GM12878 (cell line): ENCODE results near the gene CACNA2D4. TPM values are rescaled to one million over a fixed set of nuclear protein-coding genes. Genes with fewer than 3 reads are reported as not detected.
A peak's percentile ranks its signal among the peaks of the same experiment; 100 is the strongest.

Source experiments
- BACH1 ChIP-seq: fragments of 450-650 bp; IDR thresholded peaks from 2 replicates; pipeline ENCODE4 v1.6.1; 2017; ENCODE audit warnings: mild to moderate bottlenecking, borderline replicate concordance
- GATAD2B ChIP-seq: fragments of 450-650 bp; conservative IDR thresholded peaks from 2 replicates; pipeline ENCODE4 v1.6.1; 2017; ENCODE audit warnings: low read depth, mild to moderate bottlenecking, moderate library complexity
- JUND ChIP-seq: IDR thresholded peaks from 2 replicates; pipeline ENCODE4 v1.6.1; 2012; ENCODE audit warnings: low read depth, mild to moderate bottlenecking, low read length, improper control_type of control experiment, moderate library complexity
- RUNX3 ChIP-seq: IDR thresholded peaks from 2 replicates; pipeline ENCODE4 v1.6.1; 2012; ENCODE audit warnings: low read length, inconsistent platforms
- STAT3 ChIP-seq: IDR thresholded peaks from 2 replicates; pipeline ENCODE4 v1.6.1; 2011; ENCODE audit warnings: low read depth, low read length, improper control_type of control experiment
- YBX1 ChIP-seq: fragments of 450-650 bp; IDR thresholded peaks from 2 replicates; pipeline ENCODE4 v1.6.1; 2016; ENCODE audit warnings: antibody characterized with exemption
- polyA plus RNA-seq, 11 experiments: library from polyadenylated mRNA; depleted of rRNA in 4 of 11; unstranded in 6 of 11; stranded (reverse) in 5 of 11; fragments of >200 nt; fragmentation: Nextera tagmentation in 4 of 11; fragmentation: Illumina TruSeq in 1 of 11; extraction: Ambion mirVana in 4 of 11; extraction: Trizol in 1 of 11; gene quantifications; 1 replicate in 1 of 11; 2 replicates in 10 of 11; pipeline versions ENCODE4 v1.2.1 to v1.2.3, GENCODE V29; 2011 to 2016; ENCODE audit warnings: inconsistent platforms in 2 of 11, missing spikeins in 2 of 11, low read depth in 1 of 11
- total RNA-seq, 4 experiments: library from RNA; depleted of rRNA in 3 of 4; stranded (reverse); fragments of >200 nt in 3 of 4; fragmentation: Illumina TruSeq in 1 of 4; extraction: Trizol in 1 of 4; gene quantifications; 2 replicates each; pipeline versions ENCODE4 v1.2.1 to v1.2.3, GENCODE V29; 2013 to 2021
- TF ChIP-seq, protein P1 (sequence below): fragments of 450-650 bp; IDR thresholded peaks from 2 replicates; pipeline ENCODE4 v1.6.1; 2017; ENCODE audit warnings: antibody characterized with exemption, mild to moderate bottlenecking, moderate library complexity
- TF ChIP-seq, protein P2 (sequence below): fragments of 450-650 bp; formaldehyde crosslinking; IDR thresholded peaks from 2 replicates; pipeline ENCODE4 v1.4.0; 2020; ENCODE audit warnings: mild to moderate bottlenecking, moderate library complexity
- TF ChIP-seq, protein P3 (sequence below), 3 experiments: IDR thresholded peaks in 2 of 3; conservative IDR thresholded peaks in 1 of 3; 2 replicates each; pipeline ENCODE4 v1.5.1; 2011; ENCODE audit warnings: low read depth in 3 of 3, low read length in 3 of 3, mild to moderate bottlenecking in 3 of 3, control low read depth in 2 of 3, moderate library complexity in 2 of 3, inconsistent platforms in 1 of 3, mixed read lengths in 1 of 3; ENCODE audit not compliant: control insufficient read depth in 2 of 3, insufficient read depth in 1 of 3; ENCODE audit errors: extremely low read depth in 1 of 3
- TF ChIP-seq, protein P4 (sequence below): fragments of 450-650 bp; IDR thresholded peaks from 2 replicates; pipeline ENCODE4 v1.6.1; 2017; ENCODE audit warnings: mild to moderate bottlenecking, moderate library complexity
- TF ChIP-seq, protein P5 (sequence below): IDR thresholded peaks from 2 replicates; pipeline ENCODE4 v1.6.1; 2012; ENCODE audit warnings: mild to moderate bottlenecking, low read depth, low read length

Gene CACNA2D4
- total and polyA plus RNA-seq, 10 of the 15 experiments (the other 5 are each of a cell fraction or from before 2014, with no cell fraction given), result 0.03 to 1.0 (median 0.65) TPM

DNA sequence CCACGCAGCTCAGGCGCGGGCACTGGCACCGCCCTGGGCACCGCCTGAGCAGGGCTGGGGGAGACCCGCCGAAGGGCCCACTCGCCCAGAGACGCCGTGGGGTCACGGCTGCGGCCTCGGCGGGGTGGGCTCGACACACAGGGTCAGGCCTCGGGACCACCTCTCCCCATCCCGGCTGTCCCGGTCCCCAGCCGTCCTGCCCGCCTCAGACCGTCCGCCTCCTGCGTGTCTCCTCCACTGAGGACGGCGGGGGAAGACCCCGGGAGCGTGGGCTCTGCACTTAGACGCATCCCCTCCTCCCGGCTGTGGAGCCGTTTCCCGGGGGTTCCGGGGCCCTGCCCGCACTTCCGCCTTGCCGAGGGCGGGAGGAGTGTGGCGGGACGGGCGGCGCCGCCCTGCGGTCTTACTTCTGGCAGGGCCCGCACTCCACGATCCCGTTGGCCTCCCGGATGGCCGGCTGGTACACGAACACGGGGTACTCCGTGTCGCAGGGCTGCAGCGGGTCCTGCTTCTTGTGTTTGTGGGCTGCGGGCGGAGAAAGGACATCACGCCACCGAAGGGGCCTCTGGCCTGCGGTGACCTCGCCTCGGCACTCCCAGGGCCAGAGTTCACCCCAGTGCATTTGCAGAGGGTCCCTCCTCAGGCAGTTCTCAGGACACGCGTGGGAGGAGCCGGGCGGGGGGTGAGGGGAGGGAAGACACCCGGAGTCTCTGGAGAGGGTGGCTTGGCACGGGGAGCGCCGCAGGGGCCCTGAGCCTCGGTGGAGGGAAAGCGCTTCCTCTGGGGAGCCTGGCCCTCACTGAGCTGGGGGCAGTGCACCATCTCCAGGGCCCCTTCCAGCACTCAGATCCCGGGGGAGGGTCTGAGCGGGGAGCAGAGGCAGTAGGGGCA is 121.2 kb downstream of the CACNA2D4 start (continued):
- TF ChIP-seq, protein P1, sequence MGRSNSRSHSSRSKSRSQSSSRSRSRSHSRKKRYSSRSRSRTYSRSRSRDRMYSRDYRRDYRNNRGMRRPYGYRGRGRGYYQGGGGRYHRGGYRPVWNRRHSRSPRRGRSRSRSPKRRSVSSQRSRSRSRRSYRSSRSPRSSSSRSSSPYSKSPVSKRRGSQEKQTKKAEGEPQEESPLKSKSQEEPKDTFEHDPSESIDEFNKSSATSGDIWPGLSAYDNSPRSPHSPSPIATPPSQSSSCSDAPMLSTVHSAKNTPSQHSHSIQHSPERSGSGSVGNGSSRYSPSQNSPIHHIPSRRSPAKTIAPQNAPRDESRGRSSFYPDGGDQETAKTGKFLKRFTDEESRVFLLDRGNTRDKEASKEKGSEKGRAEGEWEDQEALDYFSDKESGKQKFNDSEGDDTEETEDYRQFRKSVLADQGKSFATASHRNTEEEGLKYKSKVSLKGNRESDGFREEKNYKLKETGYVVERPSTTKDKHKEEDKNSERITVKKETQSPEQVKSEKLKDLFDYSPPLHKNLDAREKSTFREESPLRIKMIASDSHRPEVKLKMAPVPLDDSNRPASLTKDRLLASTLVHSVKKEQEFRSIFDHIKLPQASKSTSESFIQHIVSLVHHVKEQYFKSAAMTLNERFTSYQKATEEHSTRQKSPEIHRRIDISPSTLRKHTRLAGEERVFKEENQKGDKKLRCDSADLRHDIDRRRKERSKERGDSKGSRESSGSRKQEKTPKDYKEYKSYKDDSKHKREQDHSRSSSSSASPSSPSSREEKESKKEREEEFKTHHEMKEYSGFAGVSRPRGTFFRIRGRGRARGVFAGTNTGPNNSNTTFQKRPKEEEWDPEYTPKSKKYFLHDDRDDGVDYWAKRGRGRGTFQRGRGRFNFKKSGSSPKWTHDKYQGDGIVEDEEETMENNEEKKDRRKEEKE, result no peak
- TF ChIP-seq, protein P2, sequence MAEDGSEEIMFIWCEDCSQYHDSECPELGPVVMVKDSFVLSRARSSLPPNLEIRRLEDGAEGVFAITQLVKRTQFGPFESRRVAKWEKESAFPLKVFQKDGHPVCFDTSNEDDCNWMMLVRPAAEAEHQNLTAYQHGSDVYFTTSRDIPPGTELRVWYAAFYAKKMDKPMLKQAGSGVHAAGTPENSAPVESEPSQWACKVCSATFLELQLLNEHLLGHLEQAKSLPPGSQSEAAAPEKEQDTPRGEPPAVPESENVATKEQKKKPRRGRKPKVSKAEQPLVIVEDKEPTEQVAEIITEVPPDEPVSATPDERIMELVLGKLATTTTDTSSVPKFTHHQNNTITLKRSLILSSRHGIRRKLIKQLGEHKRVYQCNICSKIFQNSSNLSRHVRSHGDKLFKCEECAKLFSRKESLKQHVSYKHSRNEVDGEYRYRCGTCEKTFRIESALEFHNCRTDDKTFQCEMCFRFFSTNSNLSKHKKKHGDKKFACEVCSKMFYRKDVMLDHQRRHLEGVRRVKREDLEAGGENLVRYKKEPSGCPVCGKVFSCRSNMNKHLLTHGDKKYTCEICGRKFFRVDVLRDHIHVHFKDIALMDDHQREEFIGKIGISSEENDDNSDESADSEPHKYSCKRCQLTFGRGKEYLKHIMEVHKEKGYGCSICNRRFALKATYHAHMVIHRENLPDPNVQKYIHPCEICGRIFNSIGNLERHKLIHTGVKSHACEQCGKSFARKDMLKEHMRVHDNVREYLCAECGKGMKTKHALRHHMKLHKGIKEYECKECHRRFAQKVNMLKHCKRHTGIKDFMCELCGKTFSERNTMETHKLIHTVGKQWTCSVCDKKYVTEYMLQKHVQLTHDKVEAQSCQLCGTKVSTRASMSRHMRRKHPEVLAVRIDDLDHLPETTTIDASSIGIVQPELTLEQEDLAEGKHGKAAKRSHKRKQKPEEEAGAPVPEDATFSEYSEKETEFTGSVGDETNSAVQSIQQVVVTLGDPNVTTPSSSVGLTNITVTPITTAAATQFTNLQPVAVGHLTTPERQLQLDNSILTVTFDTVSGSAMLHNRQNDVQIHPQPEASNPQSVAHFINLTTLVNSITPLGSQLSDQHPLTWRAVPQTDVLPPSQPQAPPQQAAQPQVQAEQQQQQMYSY (CRISPR knock-in tag), result no peak
- TF ChIP-seq, protein P3, sequence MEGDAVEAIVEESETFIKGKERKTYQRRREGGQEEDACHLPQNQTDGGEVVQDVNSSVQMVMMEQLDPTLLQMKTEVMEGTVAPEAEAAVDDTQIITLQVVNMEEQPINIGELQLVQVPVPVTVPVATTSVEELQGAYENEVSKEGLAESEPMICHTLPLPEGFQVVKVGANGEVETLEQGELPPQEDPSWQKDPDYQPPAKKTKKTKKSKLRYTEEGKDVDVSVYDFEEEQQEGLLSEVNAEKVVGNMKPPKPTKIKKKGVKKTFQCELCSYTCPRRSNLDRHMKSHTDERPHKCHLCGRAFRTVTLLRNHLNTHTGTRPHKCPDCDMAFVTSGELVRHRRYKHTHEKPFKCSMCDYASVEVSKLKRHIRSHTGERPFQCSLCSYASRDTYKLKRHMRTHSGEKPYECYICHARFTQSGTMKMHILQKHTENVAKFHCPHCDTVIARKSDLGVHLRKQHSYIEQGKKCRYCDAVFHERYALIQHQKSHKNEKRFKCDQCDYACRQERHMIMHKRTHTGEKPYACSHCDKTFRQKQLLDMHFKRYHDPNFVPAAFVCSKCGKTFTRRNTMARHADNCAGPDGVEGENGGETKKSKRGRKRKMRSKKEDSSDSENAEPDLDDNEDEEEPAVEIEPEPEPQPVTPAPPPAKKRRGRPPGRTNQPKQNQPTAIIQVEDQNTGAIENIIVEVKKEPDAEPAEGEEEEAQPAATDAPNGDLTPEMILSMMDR (IDR thresholded peaks at IDR 0.05 in 2 of 3, conservative IDR thresholded peaks at IDR 0.05 in 1 of 3; ENCODE audit: control insufficient read depth in 2 of 3, extremely low read depth in 1 of 3, insufficient read depth in 1 of 3, low read depth in 3 of 3, low read length in 3 of 3), result peak in 1 of 3 experiments; percentile 6; a peak in 1 of 6 replicates
- no peak for TF ChIP-seq YBX1
- TF ChIP-seq, protein P4, sequence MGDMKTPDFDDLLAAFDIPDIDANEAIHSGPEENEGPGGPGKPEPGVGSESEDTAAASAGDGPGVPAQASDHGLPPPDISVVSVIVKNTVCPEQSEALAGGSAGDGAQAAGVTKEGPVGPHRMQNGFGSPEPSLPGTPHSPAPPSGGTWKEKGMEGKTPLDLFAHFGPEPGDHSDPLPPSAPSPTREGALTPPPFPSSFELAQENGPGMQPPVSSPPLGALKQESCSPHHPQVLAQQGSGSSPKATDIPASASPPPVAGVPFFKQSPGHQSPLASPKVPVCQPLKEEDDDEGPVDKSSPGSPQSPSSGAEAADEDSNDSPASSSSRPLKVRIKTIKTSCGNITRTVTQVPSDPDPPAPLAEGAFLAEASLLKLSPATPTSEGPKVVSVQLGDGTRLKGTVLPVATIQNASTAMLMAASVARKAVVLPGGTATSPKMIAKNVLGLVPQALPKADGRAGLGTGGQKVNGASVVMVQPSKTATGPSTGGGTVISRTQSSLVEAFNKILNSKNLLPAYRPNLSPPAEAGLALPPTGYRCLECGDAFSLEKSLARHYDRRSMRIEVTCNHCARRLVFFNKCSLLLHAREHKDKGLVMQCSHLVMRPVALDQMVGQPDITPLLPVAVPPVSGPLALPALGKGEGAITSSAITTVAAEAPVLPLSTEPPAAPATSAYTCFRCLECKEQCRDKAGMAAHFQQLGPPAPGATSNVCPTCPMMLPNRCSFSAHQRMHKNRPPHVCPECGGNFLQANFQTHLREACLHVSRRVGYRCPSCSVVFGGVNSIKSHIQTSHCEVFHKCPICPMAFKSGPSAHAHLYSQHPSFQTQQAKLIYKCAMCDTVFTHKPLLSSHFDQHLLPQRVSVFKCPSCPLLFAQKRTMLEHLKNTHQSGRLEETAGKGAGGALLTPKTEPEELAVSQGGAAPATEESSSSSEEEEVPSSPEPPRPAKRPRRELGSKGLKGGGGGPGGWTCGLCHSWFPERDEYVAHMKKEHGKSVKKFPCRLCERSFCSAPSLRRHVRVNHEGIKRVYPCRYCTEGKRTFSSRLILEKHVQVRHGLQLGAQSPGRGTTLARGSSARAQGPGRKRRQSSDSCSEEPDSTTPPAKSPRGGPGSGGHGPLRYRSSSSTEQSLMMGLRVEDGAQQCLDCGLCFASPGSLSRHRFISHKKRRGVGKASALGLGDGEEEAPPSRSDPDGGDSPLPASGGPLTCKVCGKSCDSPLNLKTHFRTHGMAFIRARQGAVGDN, result peak; percentile 35; the same call in 1 of the 2 replicates
- TF ChIP-seq RUNX3, result peak; percentile 23
- TF ChIP-seq, protein P5, sequence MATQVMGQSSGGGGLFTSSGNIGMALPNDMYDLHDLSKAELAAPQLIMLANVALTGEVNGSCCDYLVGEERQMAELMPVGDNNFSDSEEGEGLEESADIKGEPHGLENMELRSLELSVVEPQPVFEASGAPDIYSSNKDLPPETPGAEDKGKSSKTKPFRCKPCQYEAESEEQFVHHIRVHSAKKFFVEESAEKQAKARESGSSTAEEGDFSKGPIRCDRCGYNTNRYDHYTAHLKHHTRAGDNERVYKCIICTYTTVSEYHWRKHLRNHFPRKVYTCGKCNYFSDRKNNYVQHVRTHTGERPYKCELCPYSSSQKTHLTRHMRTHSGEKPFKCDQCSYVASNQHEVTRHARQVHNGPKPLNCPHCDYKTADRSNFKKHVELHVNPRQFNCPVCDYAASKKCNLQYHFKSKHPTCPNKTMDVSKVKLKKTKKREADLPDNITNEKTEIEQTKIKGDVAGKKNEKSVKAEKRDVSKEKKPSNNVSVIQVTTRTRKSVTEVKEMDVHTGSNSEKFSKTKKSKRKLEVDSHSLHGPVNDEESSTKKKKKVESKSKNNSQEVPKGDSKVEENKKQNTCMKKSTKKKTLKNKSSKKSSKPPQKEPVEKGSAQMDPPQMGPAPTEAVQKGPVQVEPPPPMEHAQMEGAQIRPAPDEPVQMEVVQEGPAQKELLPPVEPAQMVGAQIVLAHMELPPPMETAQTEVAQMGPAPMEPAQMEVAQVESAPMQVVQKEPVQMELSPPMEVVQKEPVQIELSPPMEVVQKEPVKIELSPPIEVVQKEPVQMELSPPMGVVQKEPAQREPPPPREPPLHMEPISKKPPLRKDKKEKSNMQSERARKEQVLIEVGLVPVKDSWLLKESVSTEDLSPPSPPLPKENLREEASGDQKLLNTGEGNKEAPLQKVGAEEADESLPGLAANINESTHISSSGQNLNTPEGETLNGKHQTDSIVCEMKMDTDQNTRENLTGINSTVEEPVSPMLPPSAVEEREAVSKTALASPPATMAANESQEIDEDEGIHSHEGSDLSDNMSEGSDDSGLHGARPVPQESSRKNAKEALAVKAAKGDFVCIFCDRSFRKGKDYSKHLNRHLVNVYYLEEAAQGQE, result no peak
- no peak for TF ChIP-seq STAT3
- TF ChIP-seq JUND, result no peak
- TF ChIP-seq BACH1, result peak; percentile 48; the same call in 1 of the 2 replicates
- TF ChIP-seq GATAD2B, result peak; percentile 91
